Rectal smooth muscle tissue (tissue), 1 donor: ENCODE data around the gene ATXN3L.

Experiments used
- H3K27ac ChIP-seq: one replicate; pipeline ENCODE4 v1.7.0; 2013; ENCODE audit warnings: low read depth, low read length, inconsistent platforms
- H3K27me3 ChIP-seq: one replicate; pipeline ENCODE4 v1.7.0; 2013; ENCODE audit warnings: low read length; ENCODE audit not compliant: control insufficient read depth, insufficient read depth
- H3K36me3 ChIP-seq: one replicate; pipeline ENCODE4 v1.7.0; 2013; ENCODE audit warnings: low read length; ENCODE audit not compliant: control insufficient read depth, insufficient read depth
- H3K4me1 ChIP-seq: one replicate; pipeline ENCODE4 v1.7.0; 2013; ENCODE audit warnings: low read length; ENCODE audit not compliant: control insufficient read depth, insufficient read depth
- H3K4me3 ChIP-seq: one replicate; pipeline ENCODE4 v1.7.0; 2013; ENCODE audit warnings: low read length
- H3K9ac ChIP-seq: one replicate; pipeline ENCODE4 v1.7.0; 2013; ENCODE audit warnings: low read length

Gene ATXN3L

DNA sequence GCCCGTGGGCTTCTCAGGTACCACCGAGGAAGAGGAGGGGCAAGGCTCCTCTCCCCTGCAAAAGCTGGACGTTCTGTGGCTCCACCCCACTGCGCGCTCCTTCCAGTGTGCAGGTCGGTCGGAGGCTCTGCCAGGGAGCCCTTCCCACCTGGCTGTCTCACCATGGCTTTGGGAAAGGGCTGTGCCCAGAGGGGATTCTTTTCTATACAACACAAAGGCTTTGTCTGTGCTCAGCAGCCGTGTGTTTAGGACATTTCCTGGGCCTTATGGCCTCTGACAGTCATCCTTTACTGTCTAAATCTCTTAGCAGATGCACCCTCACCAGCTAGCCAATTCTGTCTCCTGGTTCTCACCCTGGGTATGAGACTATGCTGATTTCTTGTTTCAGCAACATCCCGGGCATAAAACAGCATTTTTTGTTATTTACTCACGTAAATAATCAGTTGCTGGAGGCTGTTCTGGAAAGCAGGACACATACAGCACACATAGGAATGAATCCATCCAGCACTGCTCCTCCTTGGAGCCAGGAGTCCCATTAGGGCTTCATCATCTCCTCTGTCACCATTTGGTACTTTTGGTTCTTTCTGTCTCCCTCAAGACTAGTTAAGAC lies 20.4 kb upstream of the ATXN3L start:
- H3K4me1 ChIP-seq: no peaks in the 10 kb centered on the region
- no peak overlapping the region for H3K9ac ChIP-seq
- H3K36me3 ChIP-seq: no peaks in the 10 kb centered on the region
- H3K27ac ChIP-seq: no peak overlapping the region
- no peaks in the 10 kb centered on the region for H3K27me3 ChIP-seq
- no peak overlapping the region for H3K4me3 ChIP-seq

- Histone ChIP-seq H3K4me3 (no peak overlapping the region), H3K27me3 (no peaks in the 10 kb centered on the region), H3K4me1 (no peaks in the 10 kb centered on the region), H3K27ac (no peak overlapping the region), H3K9ac (no peak overlapping the region), H3K36me3 (no peaks in the 10 kb centered on the region)
Measured at GRCh38 chrX:13339607-13340006, 19.8 kb upstream of the ATXN3L start.

DNA sequence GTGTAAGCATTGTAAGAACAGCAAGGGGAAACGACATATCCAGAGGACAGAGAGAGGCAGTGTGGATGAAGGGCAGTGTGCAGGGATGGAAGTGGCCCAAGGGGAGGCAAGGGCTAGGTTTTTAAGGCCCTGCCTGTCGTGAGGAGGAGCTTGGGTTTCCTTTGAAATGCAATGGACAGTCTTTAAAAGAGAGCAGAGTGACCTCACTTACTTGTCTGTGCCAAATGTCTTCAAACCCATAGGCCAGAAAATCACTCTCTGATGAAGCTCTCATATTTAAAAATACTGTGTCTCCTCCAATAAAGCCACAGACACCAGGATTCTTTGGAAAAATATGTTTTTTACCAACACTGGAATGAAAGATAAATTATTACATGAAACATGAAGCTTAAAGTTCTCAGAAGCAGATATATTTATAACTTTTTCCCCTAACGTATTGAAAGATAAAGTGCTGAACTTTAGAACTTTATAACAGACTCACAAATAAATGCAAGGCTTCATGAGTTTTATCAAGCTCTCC lies 19.2 kb upstream of the ATXN3L start:
- Histone ChIP-seq H3K9ac (no peak overlapping the region), H3K36me3 (no peaks in the 10 kb centered on the region), H3K4me1 (no peaks in the 10 kb centered on the region), H3K27me3 (no peaks in the 10 kb centered on the region), H3K4me3 (no peak overlapping the region), H3K27ac (no peak overlapping the region)

DNA sequence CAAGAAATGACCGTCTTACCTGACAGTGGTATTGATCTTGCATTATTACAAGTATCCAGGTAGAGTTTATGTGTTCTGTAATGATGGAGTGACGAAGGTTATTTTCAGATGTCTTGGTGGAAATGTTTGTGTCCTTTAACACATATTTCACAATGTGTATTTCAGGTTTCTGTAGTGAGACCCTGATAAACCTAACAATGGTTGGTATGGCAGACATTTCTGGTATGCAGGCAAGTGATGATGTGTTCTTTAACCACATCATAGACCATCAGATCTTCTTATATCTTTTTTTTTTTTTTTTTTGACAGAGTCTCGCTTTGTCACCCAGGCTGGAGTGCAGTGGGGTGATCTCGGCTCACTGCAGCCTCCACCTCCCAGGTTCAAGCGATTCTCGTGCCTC lies 14.6 kb upstream of the ATXN3L start:
- Histone ChIP-seq H3K36me3 (no peaks in the 10 kb centered on the region), H3K4me1 (no peaks in the 10 kb centered on the region), H3K27ac (no peak overlapping the region), H3K9ac (no peak overlapping the region), H3K4me3 (no peak overlapping the region), H3K27me3 (no peaks in the 10 kb centered on the region)

DNA sequence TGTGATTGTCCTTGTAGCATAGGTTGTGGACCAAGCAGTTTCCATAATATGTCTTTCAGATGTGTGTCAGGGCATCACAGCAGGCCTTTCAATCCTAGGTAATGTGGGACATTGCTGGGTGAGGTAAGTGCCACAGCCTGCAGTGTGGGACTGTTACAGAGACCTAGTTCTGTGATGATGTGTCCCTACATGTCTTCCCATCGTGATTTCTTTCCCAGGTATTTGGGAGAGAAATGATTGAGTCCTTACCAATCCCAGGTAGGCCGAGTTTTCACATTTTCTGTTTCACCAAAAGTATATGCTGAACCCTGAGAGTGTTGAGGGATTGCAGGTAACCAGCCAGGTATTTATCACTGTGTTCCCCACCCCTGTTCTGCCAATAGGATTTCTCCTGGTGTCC lies 10.6 kb upstream of the ATXN3L start:
- Histone ChIP-seq H3K4me1 (no peaks in the 10 kb centered on the region), H3K27ac (no peak overlapping the region), H3K27me3 (no peaks in the 10 kb centered on the region), H3K9ac (no peak overlapping the region), H3K36me3 (no peaks in the 10 kb centered on the region), H3K4me3 (no peak overlapping the region)

DNA sequence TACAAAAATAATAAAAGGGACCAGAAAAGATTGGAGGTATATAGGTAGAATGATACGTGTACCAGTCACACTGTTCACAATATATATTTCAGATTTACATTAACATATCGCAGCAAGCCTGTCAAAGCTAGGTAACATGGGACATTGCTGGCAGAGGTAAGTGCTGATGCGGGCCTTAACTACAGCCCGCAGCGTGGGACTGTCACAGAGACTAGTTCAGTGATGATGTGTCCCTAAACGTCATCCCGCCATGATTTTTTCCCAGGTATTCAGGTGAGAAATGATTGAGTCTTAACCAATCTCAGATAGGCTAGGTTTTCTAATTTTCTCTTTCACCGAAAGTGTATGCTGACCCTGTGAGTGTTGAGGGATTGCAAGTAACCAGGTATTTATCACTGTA lies 7.8 kb upstream of the ATXN3L start:
- no peak overlapping the region for H3K27ac ChIP-seq
- no peaks in the 10 kb centered on the region for H3K4me1 ChIP-seq
- H3K36me3 ChIP-seq: no peaks in the 10 kb centered on the region
- no peak overlapping the region for H3K9ac ChIP-seq
- no peaks in the 10 kb centered on the region for H3K27me3 ChIP-seq
- no peak overlapping the region for H3K4me3 ChIP-seq

DNA sequence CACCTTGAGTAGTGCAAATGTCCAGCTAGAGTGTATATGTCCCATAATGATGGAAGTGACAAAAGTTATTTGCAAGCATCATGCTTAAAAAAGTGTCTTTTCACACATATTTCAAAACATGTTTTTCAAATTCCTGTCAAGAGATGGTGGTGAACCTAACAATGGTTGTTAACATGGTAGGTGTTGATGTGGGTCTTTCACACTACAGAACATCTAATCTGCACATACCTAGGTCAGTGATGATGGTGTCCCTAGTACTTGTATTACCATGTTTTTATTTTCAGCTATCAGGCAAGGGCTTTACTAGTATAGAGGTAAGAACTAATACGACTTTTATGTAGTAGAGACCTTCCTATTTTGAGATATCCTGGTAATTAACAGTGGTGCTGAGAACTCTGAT lies 3.4 kb upstream of the ATXN3L start:
- no peak overlapping the region for H3K27ac ChIP-seq
- H3K4me1 ChIP-seq: no peaks in the 10 kb centered on the region
- no peak overlapping the region for H3K9ac ChIP-seq
- H3K4me3 ChIP-seq: no peak overlapping the region
- no peaks in the 10 kb centered on the region for H3K27me3 ChIP-seq
- no peaks in the 10 kb centered on the region for H3K36me3 ChIP-seq

DNA sequence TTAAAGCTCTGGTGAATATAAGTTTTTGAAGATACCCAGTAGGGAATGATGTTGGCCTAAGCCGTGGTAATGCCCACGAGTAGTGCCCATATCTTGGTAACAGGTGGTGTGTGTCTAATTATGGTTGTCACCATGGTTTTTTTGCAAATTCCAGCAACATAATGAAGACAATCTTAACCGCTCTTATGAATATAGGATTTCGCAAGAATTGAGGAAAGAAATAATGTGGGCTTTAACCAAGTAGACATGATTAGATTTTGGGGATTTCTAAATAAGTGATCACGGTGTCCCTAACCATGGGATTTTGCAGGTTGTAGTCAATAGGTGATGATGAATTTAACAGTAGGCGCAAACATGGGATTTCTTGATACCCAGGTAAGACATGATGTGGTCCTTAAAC lies 2.5 kb downstream of the ATXN3L start:
- Histone ChIP-seq H3K36me3 (no peaks in the 10 kb centered on the region), H3K27me3 (no peaks in the 10 kb centered on the region), H3K4me1 (no peaks in the 10 kb centered on the region), H3K9ac (no peak overlapping the region), H3K27ac (no peak overlapping the region), H3K4me3 (no peak overlapping the region)

- Histone ChIP-seq H3K36me3 (no peaks in the 10 kb centered on the region), H3K9ac (no peak overlapping the region), H3K27ac (no peak overlapping the region), H3K4me1 (no peaks in the 10 kb centered on the region), H3K4me3 (no peak overlapping the region), H3K27me3 (no peaks in the 10 kb centered on the region)
Measured at GRCh38 chrX:13311560-13311959, 8.3 kb downstream of the ATXN3L start.

GRCh38 chrX:13309631-13310030 lies 10.2 kb downstream of the ATXN3L start:
- Histone ChIP-seq H3K27ac (no peak overlapping the region), H3K4me3 (no peak overlapping the region), H3K27me3 (no peaks in the 10 kb centered on the region), H3K9ac (no peak overlapping the region), H3K36me3 (no peaks in the 10 kb centered on the region), H3K4me1 (no peaks in the 10 kb centered on the region)

DNA sequence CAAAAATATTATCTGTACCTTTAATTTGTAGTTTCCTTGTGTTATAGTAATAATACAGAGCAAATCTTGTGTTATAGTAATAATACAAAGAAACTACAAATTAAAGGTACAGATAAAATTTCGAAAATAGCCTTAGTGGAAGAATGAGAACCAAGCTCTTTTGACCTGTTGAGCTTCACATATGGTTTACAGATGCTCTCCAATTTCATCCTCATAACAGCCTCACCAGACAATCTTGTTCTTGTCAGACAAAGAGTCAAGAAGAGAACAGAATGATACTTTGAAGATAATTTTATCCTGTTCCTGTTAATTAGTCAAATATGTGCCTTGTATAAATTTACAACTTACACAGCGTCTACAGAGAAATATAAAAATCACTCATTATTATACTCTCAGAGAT lies 12.8 kb downstream of the ATXN3L start:
- Histone ChIP-seq H3K4me3 (no peak overlapping the region), H3K4me1 (no peaks in the 10 kb centered on the region), H3K36me3 (no peaks in the 10 kb centered on the region), H3K9ac (no peak overlapping the region), H3K27me3 (no peaks in the 10 kb centered on the region), H3K27ac (no peak overlapping the region)

- no peaks in the 10 kb centered on the region for H3K27me3 ChIP-seq
- no peak overlapping the region for H3K9ac ChIP-seq
- H3K4me3 ChIP-seq: no peak overlapping the region
- H3K36me3 ChIP-seq: no peaks in the 10 kb centered on the region
- H3K4me1 ChIP-seq: no peaks in the 10 kb centered on the region
- H3K27ac ChIP-seq: no peak overlapping the region
Measured at GRCh38 chrX:13305108-13305507, 14.7 kb downstream of the ATXN3L start.

DNA sequence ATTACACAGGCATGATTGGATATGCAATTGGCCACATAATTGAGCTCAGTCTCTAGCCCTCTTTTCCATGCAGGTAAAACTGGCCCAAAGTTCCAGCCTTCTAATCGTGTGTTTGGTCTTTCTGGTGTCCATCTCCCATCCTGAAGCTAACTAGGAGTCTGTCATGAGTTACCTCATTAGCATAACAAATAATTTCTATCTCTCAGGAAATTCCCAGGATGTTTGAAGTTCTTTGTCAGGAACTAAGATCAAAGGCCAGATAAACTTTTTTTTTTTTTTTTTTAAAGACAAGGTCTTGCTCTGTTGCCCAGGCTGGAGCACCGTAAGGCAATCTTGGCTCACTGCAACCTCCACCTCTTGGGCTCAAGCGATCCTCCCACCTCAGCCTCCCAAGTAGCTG lies 15.8 kb downstream of the ATXN3L start:
- no peak overlapping the region for H3K27ac ChIP-seq
- no peaks in the 10 kb centered on the region for H3K36me3 ChIP-seq
- H3K4me3 ChIP-seq: no peak overlapping the region
- no peaks in the 10 kb centered on the region for H3K27me3 ChIP-seq
- no peak overlapping the region for H3K9ac ChIP-seq
- no peaks in the 10 kb centered on the region for H3K4me1 ChIP-seq
